OCI-LY1 (cell line): ENCODE data around the gene VOPP1.

Source experiments
- CTCF ChIP-seq: fragments of 200-600 bp; sonication (generic), shearing (Covaris generic); IDR thresholded peaks from 2 replicates; pipeline ENCODE4 v1.5.1; 2017; ENCODE audit warnings: mild to moderate bottlenecking, antibody characterized with exemption, low read length, moderate library complexity, mixed read lengths
- EZH2 ChIP-seq: fragments of 200-600 bp; sonication (generic), shearing (Covaris generic); IDR thresholded peaks from 2 replicates; pipeline ENCODE4 v1.8.0; 2017; ENCODE audit warnings: borderline replicate concordance, mixed run types, mild to moderate bottlenecking, antibody characterized with exemption, low read length, moderate library complexity, mixed read lengths

DNA sequence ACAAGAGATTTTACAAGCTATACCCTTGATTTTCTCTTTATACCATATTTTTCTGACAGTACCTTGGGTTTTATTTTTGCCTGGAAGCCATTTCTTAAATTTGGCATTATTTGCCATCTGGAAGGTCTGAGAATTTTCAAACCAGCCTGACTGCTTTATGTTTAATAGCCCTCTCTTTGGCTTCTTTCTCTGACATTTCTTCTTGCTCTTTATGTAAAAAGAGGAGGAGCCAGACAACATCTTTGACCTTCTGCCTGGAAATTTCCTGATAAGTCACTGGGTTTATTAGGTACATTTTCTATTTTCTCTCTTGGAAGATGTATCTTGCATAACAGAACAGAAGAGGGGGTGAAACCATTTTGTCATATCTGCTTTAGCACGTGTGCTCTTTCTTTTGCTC lies 127.5 kb downstream of the VOPP1 start:
- no peak for TF ChIP-seq CTCF
- no peak for TF ChIP-seq EZH2
